ENCODE measurements around the gene RAB17. TPM values are rescaled to one million over a fixed set of nuclear protein-coding genes. Genes with fewer than 3 reads are reported as not detected.

The RAB17 gene
- total and polyA plus RNA-seq, 10 of the 15 experiments (the other 5 are each of a cell fraction or from before 2014, with no cell fraction given) = 0.07 to 1.4 (median 0.28) TPM; not detected in 3

- no peak for TF ChIP-seq WRNIP1 (IDR thresholded peaks at IDR 0.05; ENCODE audit: borderline replicate concordance, low read depth, low read length)
- no peak for TF ChIP-seq RELA (IDR thresholded peaks at IDR 0.05; ENCODE audit: borderline replicate concordance, partially characterized antibody)
- no peak for TF ChIP-seq ZNF384 (IDR thresholded peaks at IDR 0.05; ENCODE audit: borderline replicate concordance, low read depth, low read length)
- TF ChIP-seq, protein P1, sequence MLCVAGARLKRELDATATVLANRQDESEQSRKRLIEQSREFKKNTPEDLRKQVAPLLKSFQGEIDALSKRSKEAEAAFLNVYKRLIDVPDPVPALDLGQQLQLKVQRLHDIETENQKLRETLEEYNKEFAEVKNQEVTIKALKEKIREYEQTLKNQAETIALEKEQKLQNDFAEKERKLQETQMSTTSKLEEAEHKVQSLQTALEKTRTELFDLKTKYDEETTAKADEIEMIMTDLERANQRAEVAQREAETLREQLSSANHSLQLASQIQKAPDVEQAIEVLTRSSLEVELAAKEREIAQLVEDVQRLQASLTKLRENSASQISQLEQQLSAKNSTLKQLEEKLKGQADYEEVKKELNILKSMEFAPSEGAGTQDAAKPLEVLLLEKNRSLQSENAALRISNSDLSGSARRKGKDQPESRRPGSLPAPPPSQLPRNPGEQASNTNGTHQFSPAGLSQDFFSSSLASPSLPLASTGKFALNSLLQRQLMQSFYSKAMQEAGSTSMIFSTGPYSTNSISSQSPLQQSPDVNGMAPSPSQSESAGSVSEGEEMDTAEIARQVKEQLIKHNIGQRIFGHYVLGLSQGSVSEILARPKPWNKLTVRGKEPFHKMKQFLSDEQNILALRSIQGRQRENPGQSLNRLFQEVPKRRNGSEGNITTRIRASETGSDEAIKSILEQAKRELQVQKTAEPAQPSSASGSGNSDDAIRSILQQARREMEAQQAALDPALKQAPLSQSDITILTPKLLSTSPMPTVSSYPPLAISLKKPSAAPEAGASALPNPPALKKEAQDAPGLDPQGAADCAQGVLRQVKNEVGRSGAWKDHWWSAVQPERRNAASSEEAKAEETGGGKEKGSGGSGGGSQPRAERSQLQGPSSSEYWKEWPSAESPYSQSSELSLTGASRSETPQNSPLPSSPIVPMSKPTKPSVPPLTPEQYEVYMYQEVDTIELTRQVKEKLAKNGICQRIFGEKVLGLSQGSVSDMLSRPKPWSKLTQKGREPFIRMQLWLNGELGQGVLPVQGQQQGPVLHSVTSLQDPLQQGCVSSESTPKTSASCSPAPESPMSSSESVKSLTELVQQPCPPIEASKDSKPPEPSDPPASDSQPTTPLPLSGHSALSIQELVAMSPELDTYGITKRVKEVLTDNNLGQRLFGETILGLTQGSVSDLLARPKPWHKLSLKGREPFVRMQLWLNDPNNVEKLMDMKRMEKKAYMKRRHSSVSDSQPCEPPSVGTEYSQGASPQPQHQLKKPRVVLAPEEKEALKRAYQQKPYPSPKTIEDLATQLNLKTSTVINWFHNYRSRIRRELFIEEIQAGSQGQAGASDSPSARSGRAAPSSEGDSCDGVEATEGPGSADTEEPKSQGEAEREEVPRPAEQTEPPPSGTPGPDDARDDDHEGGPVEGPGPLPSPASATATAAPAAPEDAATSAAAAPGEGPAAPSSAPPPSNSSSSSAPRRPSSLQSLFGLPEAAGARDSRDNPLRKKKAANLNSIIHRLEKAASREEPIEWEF (IDR thresholded peaks at IDR 0.05; ENCODE audit: insufficient replicate concordance, low read depth, low read length) = no peak
Observed at GRCh38 chr2:237530472-237531433, 59.8 kb downstream of the RAB17 start (continued).

Measured in GM12878 (cell line).